ENCODE measurements around the gene ARL2.
"Not testable (repeated sequence)": the region's sequence is repeated elsewhere in the genome, so short reads cannot be mapped to it uniquely, and the experiment has no call there.

Gene ARL2

GRCh38 chr11:65013888-65014725 lies at the start of gene ARL2:
ARL2 (plus strand) TSS chr11:65014160; CDS start chr11:65014208, 48 bp downstream.
- Mint-ChIP-seq H3K9me3 (no peaks in the 10 kb centered on the region), H3K27me3 (no peaks in the 10 kb centered on the region), H3K36me3 (peaks cover 20% of the 10 kb centered on the region), H3K4me1 (peaks cover 37% of the 10 kb centered on the region), H3K27ac (peak within 1 kb of the TSS; percentile 97), H3K4me3 (peak within 1 kb of the TSS; percentile 85)
- ATAC-seq, result peak; percentile 90

- peak overlapping the region; percentile 35 for H3K27ac Mint-ChIP-seq
- H3K4me1 Mint-ChIP-seq, result peaks cover 9% of the 10 kb centered on the region
- ATAC-seq, result no peak
These were observed 46.6 kb upstream of the ARL2 start for GRCh38 chr11:64967375-64967774.

GRCh38 chr11:64969209-64969608 lies 44.8 kb upstream of the ARL2 start:
- ATAC-seq, result no peak
- no peak overlapping the region for H3K4me3 Mint-ChIP-seq

More at GRCh38 chr11:64967375-64967774, 46.6 kb upstream of the ARL2 start:
- no peaks in the 10 kb centered on the region for H3K27me3 Mint-ChIP-seq
- no peaks in the 10 kb centered on the region for H3K9me3 Mint-ChIP-seq
- H3K4me3 Mint-ChIP-seq, result no peak overlapping the region
- no peaks in the 10 kb centered on the region for H3K36me3 Mint-ChIP-seq

GRCh38 chr11:64970731-64971151 lies 43.2 kb upstream of the ARL2 start:
- Mint-ChIP-seq H3K27ac (peak overlapping the region; percentile 68), H3K27me3 (no peaks in the 10 kb centered on the region), H3K4me1 (peaks cover 23% of the 10 kb centered on the region), H3K36me3 (no peaks in the 10 kb centered on the region), H3K4me3 (peak overlapping the region; percentile 77), H3K9me3 (no peaks in the 10 kb centered on the region)
- peak; percentile 53 for ATAC-seq

More at GRCh38 chr11:64969209-64969608, 44.8 kb upstream of the ARL2 start:
- Mint-ChIP-seq H3K9me3 (no peaks in the 10 kb centered on the region), H3K27ac (no peak overlapping the region), H3K27me3 (no peaks in the 10 kb centered on the region), H3K4me1 (peaks cover 15% of the 10 kb centered on the region), H3K36me3 (no peaks in the 10 kb centered on the region)

GRCh38 chr11:64971421-64972233 lies 42.3 kb upstream of the ARL2 start, which contains the start of gene MAJIN:
MAJIN (minus strand) TSS chr11:64972108; CDS start chr11:64959405, 12,703 bp downstream.
- Mint-ChIP-seq H3K9me3 (no peaks in the 10 kb centered on the region), H3K4me3 (peak within 1 kb of the TSS; percentile 77), H3K36me3 (no peaks in the 10 kb centered on the region), H3K27ac (peak within 1 kb of the TSS; percentile 68), H3K27me3 (no peaks in the 10 kb centered on the region), H3K4me1 (peaks cover 23% of the 10 kb centered on the region)
- ATAC-seq, result peak; percentile 84

- Mint-ChIP-seq H3K27me3 (no peaks in the 10 kb centered on the region), H3K36me3 (no peaks in the 10 kb centered on the region), H3K27ac (peak overlapping the region; percentile 54), H3K4me1 (peaks cover 29% of the 10 kb centered on the region), H3K9me3 (no peaks in the 10 kb centered on the region), H3K4me3 (no peak overlapping the region)
- no peak for ATAC-seq
These were observed 39.8 kb upstream of the ARL2 start for GRCh38 chr11:64974124-64974523.

GRCh38 chr11:64976651-64977050 lies 37.3 kb upstream of the ARL2 start:
- H3K27me3 Mint-ChIP-seq, result no peaks in the 10 kb centered on the region
- no peak for ATAC-seq
- no peak overlapping the region for H3K4me3 Mint-ChIP-seq
- no peaks in the 10 kb centered on the region for H3K9me3 Mint-ChIP-seq
- no peak overlapping the region for H3K27ac Mint-ChIP-seq
- peaks cover 20% of the 10 kb centered on the region for H3K4me1 Mint-ChIP-seq
- no peaks in the 10 kb centered on the region for H3K36me3 Mint-ChIP-seq

GRCh38 chr11:64983339-64983738 lies 30.6 kb upstream of the ARL2 start:
- H3K9me3 Mint-ChIP-seq, H3K36me3 Mint-ChIP-seq, H3K27ac Mint-ChIP-seq, H3K4me3 Mint-ChIP-seq, H3K27me3 Mint-ChIP-seq, ATAC-seq: not testable (repeated sequence)
- H3K4me1 Mint-ChIP-seq, result peaks cover 34% of the 10 kb centered on the region

- H3K27me3 Mint-ChIP-seq, result no peaks in the 10 kb centered on the region
- no peak for ATAC-seq
- peak overlapping the region; percentile 75 for H3K27ac Mint-ChIP-seq
- no peak overlapping the region for H3K4me3 Mint-ChIP-seq
- H3K9me3 Mint-ChIP-seq, result no peaks in the 10 kb centered on the region
- peaks cover 67% of the 10 kb centered on the region for H3K4me1 Mint-ChIP-seq
- H3K36me3 Mint-ChIP-seq, result no peaks in the 10 kb centered on the region
These were observed 25.7 kb upstream of the ARL2 start for GRCh38 chr11:64987998-64988854.

GRCh38 chr11:64989416-64989815 lies 24.5 kb upstream of the ARL2 start:
- Mint-ChIP-seq H3K27ac (peak overlapping the region; percentile 75), H3K27me3 (no peaks in the 10 kb centered on the region), H3K9me3 (no peaks in the 10 kb centered on the region), H3K36me3 (no peaks in the 10 kb centered on the region), H3K4me3 (no peak overlapping the region), H3K4me1 (peaks cover 66% of the 10 kb centered on the region)
- ATAC-seq, result no peak

- Mint-ChIP-seq H3K27ac (peak overlapping the region; percentile 75), H3K27me3 (no peaks in the 10 kb centered on the region), H3K4me3 (peak overlapping the region; percentile 45), H3K36me3 (no peaks in the 10 kb centered on the region), H3K4me1 (peaks cover 56% of the 10 kb centered on the region), H3K9me3 (no peaks in the 10 kb centered on the region)
- ATAC-seq, result peak; percentile 55
These were observed 23.6 kb upstream of the ARL2 start for GRCh38 chr11:64990222-64990923.

GRCh38 chr11:64994318-64994717 lies 19.6 kb upstream of the ARL2 start:
- Mint-ChIP-seq H3K4me3 (no peak overlapping the region), H3K36me3 (no peaks in the 10 kb centered on the region), H3K27me3 (no peaks in the 10 kb centered on the region), H3K4me1 (peaks cover 53% of the 10 kb centered on the region), H3K27ac (peak overlapping the region; percentile 17), H3K9me3 (no peaks in the 10 kb centered on the region)
- no peak for ATAC-seq

- H3K36me3 Mint-ChIP-seq, result no peaks in the 10 kb centered on the region
- peak overlapping the region; percentile 74 for H3K4me3 Mint-ChIP-seq
These were observed 17.6 kb upstream of the ARL2 start for GRCh38 chr11:64996327-64996709.

GRCh38 chr11:64996710-64997380 lies 17.1 kb upstream of the ARL2 start, which contains the start of gene BATF2:
BATF2 (minus strand) TSS chr11:64996971; CDS start chr11:64996914, 57 bp downstream.
- Mint-ChIP-seq H3K4me1 (peaks cover 28% of the 10 kb centered on the region), H3K4me3 (peak within 1 kb of the TSS; percentile 74), H3K27me3 (no peaks in the 10 kb centered on the region), H3K27ac (peak within 1 kb of the TSS; percentile 48), H3K36me3 (no peaks in the 10 kb centered on the region), H3K9me3 (no peaks in the 10 kb centered on the region)
- peak; percentile 79 for ATAC-seq

More at GRCh38 chr11:64996327-64996709, 17.6 kb upstream of the ARL2 start:
- Mint-ChIP-seq H3K4me1 (peaks cover 34% of the 10 kb centered on the region), H3K27me3 (no peaks in the 10 kb centered on the region), H3K9me3 (no peaks in the 10 kb centered on the region), H3K27ac (peak overlapping the region; percentile 48)
- no peak for ATAC-seq

All from stimulated activated memory B cell treated with anti-CD40 and anti-IgM and Interleukin-4, amounts not matched to agents 10 μg/mL and 1 μg/mL and 100 μg/mL, for 72 hours (primary cell).